ENCODE data around the gene HPCAL1. TPM values are rescaled to one million over a fixed set of nuclear protein-coding genes. Genes with fewer than 3 reads are reported as not detected.
"Not testable (repeated sequence)": the region's sequence is repeated elsewhere in the genome, so short reads cannot be mapped to it uniquely, and the experiment has no call there.

Gene HPCAL1
- total RNA-seq, 1 donor from 2014 or later = 27.5 TPM

DNA sequence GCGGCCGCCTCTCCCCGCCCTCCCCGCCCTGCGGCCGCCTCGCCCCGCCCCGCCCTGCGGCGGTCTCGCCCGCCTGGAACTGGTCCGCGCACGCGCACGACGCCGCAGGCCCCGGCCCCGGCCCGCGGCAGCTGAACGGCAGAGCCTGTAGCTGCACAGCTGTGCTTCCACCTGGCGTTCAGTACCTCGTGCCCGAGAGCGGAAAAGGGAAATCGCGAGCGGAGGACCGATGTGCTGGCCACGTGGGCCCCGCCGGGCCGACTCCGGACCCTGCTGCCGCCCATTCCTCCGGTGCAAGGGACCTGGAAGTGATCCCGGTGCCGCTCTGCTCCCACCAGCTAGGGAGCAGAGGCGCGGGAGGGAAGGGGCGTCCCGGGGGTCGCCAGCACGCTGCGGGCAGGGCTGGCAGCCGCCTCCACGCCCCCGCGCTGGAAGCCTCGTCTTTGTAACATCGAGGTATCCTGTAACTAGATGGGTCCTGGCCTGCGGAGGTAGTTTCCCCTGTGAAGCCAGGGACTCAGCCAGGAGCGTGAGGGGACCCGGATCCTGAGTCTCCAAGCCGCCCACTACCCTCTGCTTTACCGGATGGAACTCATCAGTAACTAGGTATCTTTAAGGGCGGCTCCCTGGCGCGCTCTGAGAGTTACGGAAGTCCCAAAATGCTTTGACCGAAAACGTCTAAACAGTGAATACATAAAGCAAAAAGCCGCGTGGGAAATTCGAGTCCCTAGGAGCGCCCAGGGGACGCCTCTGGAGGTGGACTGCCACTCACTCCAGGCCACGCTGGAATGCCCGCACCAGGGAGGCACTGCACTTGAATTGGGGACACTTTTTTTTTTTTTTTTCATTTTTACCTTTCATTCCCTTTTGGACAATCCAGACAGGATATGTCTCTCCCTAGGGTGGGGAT, 146.1 kb downstream of the HPCAL1 start:
- DNase-seq (ENCODE audit: low spot score) (peak; percentile 96), ATAC-seq (peak; percentile 68)

DNA sequence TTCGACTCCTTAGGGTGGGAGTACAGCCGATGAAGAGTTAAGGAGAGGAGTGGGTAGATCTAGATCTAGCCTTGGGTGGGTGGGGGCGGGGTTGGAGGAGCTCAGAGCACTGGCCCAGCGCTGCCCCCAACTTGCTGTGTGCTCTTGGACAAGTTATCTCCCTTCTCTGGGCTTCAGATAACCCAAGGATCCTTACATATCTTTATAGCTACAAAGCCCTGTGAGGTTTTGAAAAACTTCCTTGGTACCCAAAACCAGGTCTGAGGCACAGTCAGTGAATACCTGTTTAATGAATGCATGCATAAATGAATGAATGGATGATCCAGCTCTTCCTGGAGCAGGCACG, 146.8 kb downstream of the HPCAL1 start:
- ATAC-seq (no peak), DNase-seq (ENCODE audit: low spot score) (no peak)

DNA sequence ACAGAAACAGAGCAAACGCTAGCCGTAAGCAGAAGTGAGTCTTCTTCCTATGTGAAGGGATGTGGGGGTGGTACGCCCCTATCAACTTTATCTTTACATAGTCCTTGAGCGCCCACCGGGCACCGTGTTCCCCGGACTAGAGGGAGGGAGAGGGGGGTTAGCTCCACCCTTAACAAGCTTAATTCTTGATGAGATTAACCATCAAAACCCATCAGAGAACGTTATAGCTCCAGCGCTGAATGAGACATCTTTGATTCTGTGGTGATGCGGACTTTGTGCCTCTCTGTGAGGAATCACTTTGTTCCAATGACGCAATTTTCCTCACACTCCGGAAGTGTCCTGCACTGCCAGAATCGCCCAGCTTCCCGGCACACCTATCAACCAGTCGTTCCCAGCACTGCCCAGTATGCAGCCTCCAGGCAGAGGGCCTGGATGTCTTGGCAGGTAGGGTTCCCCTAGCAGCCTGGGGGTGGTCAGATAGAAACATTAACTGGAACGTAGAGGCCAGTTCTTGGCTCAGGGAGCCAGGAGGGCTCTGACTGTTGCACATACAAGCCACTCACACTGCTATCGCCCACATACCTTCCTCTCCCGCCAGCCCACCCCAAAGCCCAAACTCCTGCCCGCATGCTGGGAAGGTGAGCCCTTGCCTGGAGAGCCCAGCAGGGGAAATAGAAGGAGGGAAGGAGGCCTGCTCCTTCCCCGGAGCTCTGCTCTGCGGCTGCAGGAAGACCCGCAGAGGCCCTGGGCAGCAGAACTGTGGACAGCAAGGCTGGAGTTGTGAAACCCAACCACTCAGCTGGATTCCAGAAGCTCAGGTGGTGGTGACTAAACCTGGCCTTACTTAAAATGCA, 147.4 kb downstream of the HPCAL1 start:
- peak; percentile 84 for DNase-seq (ENCODE audit: low spot score)
- peak; percentile 50 for ATAC-seq

DNA sequence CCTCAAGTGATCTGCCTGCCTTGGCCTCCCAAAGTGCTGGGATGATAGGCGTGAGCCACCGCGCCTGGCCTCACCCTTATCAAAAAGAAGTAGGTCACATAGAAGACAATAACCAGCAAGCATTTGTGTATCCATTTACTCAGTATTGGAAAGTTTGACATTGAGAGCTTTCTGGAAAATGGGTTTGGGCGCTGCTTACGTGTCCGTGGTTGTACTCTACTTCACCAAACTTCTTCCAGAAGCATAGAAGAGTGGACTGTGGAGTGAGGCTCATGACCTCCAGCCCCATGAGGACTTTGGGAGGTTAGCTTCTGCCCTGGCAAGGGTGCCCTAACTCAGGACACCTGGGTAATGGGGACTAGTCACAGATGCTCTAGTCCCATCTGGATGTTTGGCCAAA, 149.1 kb downstream of the HPCAL1 start:
- ATAC-seq (no peak), DNase-seq (ENCODE audit: low spot score) (no peak)

DNA sequence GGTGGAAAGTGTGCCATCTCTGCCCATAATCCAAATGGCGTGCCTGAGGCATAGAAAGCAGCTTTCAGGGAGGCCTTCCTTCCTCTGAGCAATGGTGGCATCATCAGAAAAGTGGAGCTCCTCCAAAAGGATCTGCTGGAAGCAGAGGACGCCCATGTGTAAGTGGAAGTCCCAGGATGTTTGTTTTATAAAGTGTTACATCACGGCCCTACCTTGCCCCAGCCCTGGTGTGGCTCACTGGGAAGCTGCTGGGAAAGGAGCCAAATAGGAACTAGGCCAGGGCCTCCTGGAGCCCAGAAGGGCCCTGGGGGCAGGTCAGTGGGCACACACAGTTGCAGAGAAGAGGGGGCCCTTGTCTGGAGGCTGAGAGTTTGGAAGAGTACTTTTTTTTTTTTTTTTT, 149.6 kb downstream of the HPCAL1 start:
- peak; percentile 40 for ATAC-seq
- DNase-seq (ENCODE audit: low spot score) = peak; percentile 91

DNA sequence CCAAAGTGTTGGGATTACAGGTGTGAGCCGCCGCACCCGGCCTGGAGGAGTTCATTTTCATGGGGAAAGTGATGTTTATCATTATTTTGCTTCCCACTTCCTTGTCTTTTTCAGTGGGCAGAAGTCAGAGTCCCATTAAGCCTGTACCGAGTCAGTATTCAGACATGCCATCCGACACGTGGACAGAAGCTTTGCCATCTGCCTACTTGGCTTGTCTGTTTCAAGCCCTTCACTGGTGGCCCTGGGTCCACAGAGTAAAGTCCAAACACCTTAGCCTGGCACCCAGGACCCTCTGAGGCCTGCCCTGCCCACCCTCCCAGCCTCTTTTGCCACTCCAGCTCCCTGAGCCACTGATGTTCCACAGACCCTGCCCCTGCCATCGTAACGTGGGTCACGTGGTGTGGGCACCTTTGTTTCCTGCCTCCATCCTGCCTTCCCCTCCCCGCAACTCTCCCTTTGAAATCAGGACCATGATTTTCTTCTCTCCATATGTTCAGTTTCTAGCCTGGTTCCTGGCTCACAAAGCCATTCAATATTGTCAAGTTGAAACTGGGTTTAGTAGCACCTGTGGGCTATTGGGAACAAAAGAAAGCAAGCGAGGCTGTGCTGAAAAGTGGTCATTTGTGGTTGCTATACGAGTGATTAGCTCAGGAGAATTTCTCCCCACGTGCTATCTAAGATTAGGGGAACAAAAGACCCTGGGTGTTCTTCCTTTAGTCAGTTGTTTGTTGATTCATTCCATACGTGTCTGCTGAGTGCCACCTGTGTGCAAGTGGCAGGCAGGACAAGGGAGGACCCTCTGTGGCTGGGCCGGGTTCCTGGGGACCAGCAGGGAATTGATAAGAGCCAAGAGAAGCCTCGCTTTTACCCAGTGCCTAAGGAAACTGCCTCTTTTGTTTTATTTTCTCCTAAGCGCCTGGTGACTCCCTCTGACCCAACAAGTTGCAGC, 150.5 kb downstream of the HPCAL1 start:
- DNase-seq (ENCODE audit: low spot score) = no peak
- no peak for ATAC-seq

DNA sequence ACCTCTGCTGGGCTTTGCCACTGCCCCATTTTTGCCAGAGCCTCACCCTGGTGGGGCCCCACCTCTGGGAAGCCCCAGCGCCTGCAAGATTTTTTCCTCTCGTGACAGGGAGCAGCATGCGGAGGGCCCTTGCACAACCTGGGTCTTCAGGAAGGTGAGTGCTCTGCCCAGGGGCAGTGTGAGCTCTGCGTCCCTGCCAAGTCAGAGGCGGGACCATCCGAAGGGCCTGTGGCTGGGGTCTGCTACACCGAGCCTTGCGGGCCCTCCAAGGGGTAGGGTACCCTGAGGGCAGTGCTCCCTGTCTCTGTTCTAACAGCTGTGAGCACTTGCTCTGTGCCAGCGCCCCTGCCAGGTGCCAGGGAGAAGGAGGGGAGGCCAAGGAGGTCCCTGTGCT, 151.2 kb downstream of the HPCAL1 start:
- DNase-seq (ENCODE audit: low spot score) = no peak
- no peak for ATAC-seq

DNA sequence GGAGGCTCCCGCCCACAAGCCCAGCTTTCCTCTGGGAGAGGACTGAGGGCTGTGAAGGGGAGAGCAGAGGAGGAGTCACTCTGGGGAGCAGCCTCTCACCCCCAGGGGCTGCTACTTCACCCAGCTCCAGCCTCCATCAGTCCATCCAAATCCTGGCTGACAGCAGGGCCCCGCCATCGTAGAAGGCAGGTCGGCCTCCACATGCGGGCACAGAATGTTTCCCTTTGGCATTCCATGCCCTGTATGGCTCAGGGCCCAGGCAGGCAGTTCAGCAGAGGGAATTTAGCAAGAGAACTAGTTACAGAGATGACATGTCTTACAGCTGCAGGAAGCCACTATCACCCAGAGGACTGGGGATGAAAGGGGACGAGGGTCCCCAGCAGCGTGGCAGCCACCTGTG, 151.8 kb downstream of the HPCAL1 start:
- DNase-seq (ENCODE audit: low spot score) = peak; percentile 74
- peak; percentile 53 for ATAC-seq

DNA sequence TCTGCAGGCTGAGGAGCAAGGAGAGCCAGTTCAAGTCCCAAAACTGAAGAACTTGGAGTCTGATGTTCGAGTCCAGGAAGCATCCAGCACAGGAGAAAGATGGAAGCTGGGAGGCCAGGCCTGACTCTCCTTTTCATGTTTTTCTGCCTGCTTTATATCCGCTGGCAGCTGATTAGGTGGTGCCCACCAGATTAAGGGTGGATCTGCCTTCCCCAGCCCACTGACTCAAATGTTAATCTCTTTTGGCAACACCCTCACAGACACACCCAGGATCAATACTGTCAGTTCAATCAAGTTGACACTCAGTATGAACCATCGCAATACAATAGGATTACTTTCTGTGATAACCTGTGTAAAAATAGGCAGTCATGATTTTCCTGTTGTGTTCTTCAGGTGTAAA, 154.5 kb downstream of the HPCAL1 start:
- not testable (repeated sequence) for DNase-seq (ENCODE audit: low spot score)

DNA sequence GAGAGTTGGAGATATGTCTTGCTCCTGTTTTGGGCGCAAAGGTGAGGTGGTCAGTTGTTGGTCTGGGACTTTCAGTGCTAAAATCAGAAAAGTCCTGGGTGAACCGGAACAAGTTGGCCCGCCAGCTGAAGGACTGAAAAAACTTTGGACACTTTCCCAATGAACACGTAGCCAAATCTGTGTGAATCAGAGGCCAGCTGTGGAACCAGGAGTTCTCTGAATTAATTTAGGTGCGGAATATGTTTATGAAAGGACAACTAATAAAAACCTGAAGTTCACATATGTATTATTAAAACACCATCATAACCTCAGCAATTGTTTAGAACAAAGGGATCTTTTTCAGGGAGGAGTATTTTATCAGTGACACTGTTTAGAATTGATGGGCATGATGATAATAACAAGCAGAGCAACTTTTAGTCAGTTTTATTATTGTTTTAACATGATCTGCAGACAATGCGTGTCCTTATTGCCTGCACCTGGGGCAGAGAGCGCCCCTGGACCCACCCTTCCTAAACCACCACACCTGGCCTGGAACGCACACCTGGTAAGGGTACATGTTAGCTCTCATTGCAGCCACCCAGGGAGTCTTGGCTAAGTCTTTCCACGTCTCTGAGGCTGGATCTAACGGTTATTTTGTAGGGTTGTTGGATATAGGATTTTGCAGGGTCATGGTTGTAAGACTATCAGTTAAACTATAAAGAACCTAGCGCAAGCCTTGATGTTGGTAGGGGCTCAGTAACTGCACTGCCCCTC, 155.3 kb downstream of the HPCAL1 start:
- DNase-seq (ENCODE audit: low spot score) = no peak
- ATAC-seq = peak; percentile 57

More for the DNA sequence above, 154.5 kb downstream of the HPCAL1 start:
- ATAC-seq = not testable (repeated sequence)

DNA sequence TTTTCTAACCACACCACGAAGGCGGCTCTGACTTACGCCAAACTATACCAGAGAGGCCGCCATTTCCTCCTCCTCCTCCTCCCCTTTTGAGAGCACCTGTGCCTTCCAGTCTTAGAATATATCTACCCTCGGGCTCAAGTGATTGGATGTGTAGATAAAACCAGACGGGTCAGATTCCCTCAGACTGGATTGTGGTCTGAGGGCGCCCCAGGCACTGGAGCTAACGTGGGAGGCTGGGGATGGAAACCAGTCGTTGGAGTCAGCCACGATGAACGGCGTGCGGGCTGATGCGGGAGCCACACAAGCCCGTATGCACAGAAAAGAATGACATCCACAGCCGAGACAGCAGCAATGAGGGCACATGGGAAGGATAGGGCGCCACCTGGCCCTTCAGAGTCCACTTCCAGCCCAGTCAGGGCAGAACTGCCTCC, 157.7 kb downstream of the HPCAL1 start:
- DNase-seq (ENCODE audit: low spot score) (no peak), ATAC-seq (no peak)

DNA sequence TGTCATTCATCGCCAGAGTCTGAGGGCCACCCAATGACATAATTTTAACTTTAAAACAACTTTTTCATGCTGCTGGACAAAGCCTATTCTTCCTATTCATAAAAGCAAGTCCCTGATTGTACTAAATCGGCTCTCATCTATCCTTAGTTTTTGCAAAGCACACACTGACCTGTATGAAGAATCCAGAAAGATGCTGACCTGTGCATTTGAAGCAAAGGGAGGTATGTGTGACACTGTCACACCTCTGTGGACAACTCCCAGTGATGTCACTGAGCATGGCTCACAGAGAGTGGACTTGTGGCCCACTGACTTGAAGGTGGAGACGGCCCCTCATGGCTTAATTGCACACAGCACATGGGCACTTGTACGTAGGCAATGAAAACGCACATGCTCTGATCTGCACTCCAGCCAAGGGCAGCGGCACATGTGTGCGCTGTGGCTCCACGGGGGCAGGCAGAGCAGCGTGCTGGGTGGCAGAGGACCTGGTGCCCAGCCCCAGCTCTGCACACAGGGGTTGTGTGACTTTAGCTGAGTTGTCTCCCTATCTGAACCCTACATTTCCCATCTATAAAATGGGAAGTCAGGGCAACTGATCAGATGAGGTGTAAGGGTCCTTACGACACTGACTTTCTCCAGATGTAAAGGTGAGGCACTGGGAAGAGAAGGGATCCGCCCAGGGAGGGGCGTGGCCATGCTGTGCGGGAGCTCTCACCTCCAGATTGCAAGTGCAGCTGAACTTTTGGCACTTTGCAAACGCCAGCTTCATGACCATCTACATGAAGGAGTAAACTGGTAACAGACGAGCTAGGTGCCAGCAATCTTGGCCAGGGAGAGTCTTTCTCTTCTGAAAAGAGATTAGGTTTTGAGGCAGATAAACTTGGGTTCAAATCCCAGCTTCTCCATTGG, 159.7 kb downstream of the HPCAL1 start:
- no peak for DNase-seq (ENCODE audit: low spot score)
- ATAC-seq = no peak

DNA sequence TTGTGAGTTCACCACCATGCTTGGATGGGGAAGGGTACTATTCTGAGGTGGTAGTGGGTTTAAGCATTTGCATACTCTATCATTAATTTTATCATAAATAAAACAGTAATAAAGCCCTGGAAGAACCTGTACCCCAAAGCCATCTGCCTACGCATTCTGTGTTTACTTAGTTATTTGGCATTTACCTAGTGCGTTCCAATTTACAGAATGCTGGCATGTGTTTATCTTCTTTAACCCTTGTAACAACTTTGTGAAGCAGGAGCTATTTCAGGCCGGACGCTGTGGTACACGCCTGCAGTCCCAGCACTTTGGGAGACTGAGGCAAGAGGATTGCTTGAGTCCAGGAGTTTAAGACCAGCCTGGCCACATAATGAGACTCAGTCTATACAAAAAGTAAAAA, 163.2 kb downstream of the HPCAL1 start:
- ATAC-seq = no peak
- no peak for DNase-seq (ENCODE audit: low spot score)

DNA sequence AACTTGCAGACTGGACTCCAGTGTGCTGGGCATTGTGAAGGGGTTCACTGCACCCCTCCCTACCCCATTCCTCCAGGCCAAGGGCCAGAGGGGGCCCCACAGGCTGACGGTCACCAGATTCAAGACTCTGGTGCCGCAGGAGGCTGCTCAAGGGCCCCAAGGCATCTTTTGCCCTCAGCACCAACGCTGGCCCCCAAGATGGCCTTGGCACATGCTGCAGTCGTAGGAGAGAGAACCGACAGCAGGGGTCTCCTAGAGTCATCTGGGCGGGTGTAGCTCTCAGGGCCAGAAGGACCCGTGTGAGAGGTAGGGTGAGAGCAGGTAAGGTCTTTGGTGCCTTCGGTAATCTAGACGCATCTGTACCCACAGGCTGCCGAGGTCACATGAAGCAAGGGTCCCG, 164.1 kb downstream of the HPCAL1 start:
- DNase-seq (ENCODE audit: low spot score) = no peak
- ATAC-seq = no peak

DNA sequence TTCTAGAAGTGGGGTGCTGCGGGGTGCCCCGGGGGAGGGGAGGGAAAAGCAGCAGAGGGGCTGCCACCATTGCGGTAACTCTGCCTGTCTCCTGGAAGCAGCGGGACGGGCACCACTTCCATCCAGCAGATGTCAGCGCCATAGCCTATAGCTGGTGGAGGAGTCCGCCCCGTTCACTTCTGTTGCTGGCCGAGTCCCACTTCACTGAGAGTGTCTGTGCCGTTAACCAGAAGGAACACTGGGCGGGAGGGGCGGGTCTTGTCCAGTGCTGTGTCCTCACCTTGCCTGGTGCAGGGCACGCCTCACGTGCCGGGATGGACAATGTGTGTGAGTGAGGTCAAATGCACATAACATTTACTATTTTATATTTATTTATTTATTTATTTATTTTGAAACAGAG, 164.7 kb downstream of the HPCAL1 start:
- ATAC-seq (no peak), DNase-seq (ENCODE audit: low spot score) (no peak)

DNA sequence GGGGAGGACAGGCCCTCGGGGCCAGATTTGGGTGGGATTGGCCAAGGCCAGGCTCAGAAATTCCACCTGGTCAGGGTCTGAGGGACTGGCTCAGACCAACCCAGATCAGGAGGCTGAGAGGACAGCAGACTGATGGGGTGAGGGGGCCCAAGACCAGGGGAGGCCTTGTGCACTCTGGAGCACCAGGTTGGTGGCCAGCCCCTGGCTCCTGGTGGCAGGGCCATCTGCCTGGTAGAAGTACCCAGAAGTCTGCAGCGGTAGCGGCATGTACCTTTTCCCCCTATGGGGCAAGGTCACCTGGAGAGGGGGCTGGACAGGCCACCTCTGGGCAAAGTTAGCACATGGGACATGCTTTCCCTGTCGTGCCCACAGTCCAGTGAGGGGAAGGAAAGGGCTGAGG, 166.6 kb downstream of the HPCAL1 start:
- DNase-seq (ENCODE audit: low spot score) (no peak), ATAC-seq (no peak)

DNA sequence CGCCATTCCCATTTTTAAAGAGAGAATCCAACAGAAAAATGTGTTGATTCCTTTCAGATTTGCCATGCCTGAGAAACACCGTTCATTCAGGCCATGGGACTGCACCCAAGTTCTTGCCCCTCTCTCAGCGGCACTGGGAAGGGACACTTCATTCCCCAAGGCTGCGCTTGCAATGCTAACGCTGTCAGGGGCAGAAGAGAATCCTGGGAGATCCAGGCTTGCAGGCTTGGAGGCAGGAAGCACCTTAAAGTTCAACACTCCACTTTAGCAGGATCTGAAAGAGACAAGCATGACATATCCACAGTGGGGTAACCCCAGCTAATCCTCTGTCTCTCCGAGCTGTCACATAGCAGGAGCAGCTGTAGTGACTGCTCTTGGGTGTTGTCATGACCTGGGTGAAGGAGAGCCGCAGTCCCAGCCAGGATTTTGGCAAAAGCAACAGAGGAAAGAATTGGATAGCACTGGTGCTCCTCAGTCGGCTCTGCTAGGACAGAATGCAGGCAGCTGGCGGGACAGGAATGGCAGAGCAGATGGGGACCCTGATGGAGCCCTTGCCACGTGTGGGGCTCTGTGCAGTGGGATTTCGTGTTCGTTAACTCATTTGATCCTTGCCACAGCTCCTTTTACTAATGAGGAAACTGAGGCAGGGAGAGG, 167.4 kb downstream of the HPCAL1 start:
- no peak for ATAC-seq
- no peak for DNase-seq (ENCODE audit: low spot score)

DNA sequence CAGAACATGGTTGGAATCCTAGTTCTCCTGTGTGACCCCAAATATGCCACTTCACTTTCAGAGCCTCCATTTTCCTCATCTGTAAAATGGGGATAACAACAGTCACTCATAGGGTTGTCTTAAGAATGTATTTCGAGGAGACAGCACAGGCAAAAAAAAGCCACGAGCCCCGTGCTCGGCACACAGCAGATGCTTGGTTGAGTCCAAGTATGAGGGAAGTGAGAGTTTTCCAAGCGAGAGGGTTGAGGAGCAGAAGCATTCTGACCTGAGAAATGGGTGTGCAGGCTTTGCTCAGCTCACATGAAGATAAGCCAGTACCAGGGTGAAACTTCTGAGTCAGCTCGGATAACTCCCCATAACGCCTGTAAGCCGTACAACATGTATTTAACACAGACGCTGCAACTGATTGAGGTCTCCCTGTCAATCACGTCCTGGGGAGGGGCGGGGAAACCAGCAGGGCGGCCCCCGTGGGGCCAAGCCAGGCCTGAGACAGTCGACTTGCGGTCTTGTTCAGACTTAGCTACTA, 168.4 kb downstream of the HPCAL1 start:
- DNase-seq (ENCODE audit: low spot score) = no peak

More for the DNA sequence above, 168.4 kb downstream of the HPCAL1 start:
- no peak for ATAC-seq

Data from left lobe of liver (tissue), 2 donors.